GM19438 (cell line): ENCODE results near the gene MB.

Experiments used
- ATAC-seq: cut with Tn5 transposase; IDR thresholded peaks from one replicate; pipeline ENCODE4 v1.9.1; 2021; ENCODE audit warnings: low read depth; ENCODE audit not compliant: unreplicated experiment

Gene MB

DNA sequence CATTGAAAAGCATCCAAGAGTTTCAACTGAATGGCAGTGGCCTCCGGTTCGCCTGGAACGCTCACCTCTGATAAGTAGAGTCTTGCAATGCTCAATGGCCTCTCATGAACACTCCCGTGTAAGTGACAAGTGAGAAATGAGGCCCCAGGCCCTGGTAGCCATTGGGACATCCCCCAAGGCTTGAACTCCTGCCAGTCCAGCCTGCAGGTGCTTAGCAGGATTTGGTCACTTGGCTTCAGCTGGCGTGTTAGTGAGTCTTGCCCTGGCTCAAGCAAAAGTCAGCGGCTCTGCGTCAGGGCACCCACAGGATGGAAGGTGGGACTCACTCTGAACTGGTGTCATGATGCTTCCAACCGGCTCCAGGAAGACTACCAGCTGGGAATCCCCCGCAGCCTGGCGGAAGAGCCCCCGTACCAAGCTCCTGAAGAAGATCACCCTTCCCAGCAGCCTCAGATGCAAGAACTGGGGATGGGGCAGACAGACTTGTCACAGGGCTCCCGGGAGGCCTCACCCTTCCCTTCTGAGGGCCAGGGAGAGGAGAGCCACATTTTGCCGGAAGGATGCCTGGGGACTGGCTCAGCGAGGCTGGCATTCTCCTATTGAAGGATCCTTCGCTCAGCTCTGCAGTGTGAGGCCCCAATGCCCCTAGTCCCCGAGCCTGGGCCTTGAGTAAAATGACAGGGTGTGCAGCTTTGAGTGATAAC lies 19.3 kb downstream of the MB start:
- no peak for ATAC-seq

DNA sequence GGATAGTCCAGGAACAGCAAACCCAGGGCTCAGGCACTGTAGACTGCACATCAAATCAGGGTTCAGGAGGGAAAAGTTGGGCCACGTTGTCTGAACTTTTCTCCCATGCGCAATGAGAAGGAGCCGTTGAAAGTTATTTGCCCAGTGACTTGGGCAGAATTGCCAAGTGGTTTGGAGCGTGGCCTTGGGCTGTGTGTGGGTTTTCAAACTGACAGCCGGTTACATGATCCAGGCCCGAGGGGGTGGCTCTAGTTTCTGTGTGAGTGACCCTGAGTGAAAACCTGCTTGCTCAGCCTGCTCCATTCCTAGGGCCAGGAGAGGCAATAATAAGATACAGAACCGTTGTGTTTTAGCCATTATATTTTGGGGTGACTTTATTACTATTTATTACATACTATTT lies 20.3 kb downstream of the MB start:
- ATAC-seq: no peak

DNA sequence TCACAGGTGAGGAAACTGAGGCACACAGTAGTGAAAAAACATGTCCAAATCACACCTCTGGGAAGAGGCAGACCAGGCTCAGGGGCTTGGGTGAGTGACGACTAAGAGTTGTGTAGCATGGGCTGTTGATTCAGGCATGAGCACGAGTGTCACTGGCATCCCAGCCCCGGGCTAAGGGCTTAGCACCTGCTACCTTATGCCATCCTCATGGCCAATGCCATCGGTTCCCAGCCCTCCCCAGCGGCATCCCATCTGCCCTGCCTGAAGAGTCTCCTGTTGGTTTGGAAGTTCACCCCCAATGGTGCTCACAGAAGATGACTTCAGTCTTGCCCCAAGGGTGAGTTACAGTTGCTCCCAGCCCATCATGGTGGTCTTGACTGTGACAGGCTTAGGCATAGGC lies 22.4 kb downstream of the MB start:
- no peak for ATAC-seq

DNA sequence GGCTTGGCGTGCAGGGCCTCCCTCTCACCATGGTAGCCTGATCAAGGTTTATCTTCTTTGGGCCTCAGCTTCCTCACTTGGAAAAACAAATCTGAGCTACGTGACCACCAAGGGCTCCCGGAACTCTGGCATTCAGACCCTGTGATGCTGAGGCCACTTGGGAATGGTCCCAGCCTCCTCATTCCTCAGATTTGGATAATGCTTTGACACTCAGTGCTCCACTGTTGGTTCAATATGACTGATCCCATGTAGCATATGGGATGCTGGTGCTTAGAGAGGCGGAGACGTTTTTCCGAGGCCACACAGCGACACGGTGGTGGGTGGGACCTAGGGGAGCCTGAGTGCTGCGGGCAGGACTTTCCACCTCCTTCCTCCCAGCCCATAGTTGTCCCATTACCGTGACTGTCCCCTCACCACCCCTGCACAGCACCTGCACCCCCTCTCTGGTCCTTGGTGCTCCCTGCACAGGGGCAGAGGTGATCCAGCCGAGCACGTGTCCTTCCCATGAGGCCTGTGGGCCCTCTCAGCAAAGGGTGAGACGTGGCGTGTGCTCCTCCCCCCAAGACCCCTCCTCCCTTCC lies 23.1 kb downstream of the MB start:
- ATAC-seq: no peak

DNA sequence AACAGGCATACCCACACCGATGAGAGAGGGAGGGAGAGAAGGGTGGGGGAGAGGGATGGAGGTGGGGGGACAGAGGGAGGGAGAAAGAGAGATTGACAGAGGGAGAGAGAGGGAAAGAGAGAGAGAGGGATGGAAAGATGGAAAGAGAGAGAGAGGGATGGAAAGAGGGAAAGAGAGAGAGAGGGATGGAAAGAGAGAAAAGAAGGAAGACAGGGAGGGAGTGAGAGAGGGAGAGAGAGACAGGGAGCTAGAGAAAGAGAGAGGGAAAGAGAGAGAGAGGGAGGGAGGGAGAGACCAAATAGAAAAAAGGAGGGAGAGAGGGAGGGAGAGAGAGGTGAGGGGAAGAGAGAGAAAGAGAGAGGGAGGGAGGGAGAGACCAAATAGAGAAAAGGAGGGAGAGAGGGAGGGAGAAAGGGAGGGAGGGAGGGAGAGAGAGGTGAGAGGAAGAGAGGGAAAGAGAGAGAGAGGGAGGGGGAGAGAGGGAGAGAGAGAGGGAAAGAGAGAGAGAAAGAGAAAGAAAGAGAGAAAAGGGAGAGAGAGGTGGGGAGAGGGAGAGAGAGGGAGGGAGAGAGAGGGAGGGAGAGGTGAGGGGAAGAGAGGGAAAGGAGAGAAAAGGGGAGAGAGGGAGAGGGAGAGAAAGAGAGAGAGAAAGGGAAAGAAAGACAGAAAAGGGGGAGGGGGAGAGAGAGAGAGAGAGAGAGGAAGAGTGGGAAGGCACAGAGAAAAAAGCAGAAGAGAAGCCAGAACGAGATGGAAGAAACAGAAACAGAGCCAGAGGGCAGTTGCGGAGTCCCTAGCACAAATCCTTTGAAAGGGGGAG lies 23.8 kb downstream of the MB start:
- ATAC-seq: no peak

DNA sequence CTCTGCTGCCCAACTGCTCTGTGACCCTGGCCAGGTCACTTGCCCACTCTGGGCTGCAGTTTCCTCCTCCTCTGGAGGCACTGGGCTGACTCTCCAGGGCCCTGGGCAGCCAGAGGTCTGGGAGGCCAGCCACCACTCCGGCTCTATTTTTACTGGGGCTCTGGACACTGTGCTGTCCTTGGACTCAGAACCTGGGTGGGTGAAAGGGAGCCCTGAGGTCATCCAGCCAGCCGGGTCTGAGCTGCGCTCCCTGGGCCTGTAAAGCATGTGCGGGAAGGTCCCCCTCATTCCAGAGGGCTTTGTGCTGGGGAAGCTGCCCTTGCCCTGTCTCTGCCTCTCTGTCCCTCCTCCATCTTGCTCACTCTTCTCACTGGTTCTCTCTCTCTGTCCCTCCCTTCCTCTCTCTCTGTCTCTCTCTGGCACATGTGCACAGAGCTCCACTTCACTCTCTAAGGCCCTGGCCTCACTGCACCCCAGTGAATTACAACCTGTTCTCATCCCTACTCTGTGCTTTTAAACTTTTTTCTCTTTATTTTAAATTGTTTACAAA lies 24.6 kb downstream of the MB start:
- no peak for ATAC-seq

DNA sequence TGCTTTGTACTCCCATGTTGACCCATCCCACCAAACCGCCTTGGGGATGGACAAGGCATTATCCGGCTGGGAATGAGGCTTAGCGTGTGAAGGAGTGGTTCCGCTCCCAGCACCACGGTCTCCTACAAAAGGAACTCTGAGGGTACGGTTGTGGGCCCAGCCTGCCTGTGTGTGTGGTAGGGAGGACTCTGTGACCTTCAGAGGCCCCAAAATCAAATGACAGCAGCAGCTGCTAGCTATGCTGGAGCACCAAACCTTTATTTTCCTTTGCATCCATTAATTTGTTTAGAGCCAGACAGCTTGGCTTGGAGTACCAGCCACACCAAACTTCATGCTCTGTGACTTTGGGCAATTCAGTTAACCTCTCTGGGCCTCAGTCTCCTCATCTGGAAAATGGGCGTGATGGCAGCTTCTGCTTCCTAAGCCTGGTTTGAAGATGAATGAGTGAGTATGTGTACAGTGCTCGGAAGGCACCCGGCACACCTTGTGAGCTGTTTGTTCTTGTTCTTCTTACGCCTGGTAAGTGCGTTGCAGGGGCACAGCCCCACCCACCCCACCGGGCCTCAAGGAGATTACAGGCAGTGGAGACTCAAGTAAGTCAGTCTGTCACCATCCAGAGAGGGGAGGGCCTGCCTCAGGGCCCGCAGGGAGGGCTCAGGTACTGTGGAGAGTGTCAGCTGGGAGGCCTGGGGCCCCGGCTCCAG lies 25.3 kb downstream of the MB start:
- no peak for ATAC-seq

DNA sequence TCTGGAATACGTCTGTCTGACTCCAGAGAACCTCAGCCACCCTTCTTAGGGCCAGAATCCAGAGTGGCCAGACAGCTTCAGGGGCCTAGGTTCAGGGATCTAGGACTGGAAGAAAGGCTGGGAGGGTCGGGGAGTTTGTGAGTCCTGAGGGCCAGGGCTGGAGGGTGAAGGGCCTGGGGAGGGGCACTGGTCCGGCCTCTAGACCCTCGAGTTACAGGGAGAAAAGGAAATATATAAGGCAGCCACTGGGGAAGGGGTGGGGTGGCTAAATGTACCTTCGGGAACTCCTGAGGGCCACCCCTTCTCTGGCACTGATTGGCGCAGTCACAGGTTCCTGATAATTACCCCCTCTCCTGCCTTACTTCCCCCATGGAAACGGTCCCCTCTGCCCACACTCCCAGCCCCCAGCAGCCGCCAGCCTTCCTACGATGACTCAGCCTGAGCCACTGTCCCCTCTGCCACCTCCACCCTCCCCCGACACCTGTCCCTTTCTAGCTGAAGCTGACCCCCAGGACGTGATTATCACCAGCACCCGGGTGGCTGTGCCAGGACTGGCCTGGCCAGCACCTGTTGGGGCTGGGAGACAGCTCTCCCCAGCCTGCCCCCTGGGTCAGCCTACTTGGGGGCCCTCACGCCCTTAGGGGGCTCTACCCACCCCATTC lies 26.4 kb downstream of the MB start:
- no peak for ATAC-seq

DNA sequence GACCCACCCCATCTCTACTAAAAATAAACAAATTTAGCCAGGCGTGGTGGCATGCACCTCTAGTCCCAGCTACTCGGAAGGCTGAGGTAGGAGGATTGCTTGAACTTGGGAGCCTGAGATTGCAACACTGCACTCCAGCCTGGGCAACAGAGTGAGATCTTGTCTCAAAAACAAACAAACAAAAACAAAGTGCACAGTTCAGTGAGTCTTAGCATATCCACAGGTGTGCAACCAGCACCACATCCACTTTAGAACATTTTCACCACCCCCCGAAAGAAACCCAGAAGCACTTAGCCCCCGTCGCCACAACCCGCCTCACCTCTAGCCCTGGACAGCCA lies 27.4 kb downstream of the MB start:
- ATAC-seq: no peak

DNA sequence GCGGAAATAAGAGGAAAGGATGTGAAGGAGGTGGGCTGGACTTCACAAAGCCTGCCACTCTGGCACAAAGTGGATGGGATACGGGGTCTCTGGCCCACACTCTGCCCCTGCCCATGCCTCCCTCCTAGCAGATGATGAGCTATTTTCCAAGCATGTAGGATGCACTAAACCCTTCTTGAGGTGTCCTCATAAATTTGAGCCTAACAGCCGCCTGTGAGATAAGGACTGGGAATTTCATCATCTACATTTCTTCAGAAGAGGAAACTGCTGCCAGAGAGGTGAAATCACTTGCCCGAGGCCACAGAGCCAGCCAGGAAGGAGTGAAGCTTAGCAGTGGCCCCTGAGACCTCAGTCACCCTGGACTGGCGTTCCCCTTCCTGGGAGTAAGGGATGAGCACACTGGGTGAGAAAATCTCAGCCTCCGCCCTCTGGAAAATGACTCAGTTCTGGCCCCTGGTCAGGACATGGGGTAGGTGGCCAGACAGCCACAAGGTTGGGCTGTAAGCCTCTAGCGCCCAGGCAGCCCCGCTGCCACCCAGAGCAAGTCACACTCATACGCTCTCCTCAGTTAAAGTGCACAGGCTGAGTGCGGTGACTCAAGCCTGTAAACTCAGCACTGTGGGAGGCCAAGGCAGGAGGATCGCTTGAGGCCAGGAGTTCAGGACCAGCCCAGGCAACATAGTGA lies 27.9 kb downstream of the MB start:
- ATAC-seq: no peak

DNA sequence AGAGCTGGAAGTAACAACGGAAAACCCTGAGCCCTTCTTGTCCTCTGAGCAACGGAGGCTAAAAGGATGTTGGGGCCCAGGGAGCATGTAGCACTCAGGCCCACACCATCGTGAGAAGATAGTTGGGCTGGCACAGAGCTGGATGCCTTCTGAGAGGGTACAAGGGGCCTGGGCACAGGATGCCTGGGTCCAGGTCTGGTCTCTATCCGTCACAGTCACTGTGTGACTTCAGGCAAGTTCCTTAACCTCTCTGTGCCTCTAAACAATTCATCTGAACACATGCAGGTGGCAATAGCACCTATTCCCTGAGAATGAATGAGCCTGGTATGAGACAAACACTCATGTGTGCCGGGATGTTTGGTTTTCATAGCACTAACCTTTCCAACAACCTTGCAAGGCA lies 29.2 kb downstream of the MB start:
- no peak for ATAC-seq

DNA sequence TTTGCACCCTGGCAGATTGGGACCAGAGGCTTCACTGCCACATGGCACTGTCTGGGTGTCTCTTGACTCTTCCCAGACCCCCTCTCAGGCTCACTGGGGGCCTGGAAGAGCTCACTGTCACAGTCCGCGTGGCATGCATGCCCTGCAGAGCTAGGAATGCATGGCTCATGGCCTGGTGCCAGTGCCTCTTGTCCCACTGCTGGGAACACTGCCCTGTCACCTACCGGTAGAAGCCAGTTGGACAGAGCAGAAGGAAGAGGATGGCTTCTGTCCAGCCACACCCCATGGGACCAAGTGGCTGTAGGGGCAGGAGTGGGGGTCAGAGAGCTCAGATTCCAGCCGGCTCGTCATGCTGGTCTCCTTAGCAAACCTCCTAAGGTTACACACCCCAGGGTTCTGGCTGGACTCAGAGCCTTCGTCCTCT lies 29.7 kb downstream of the MB start:
- no peak for ATAC-seq

DNA sequence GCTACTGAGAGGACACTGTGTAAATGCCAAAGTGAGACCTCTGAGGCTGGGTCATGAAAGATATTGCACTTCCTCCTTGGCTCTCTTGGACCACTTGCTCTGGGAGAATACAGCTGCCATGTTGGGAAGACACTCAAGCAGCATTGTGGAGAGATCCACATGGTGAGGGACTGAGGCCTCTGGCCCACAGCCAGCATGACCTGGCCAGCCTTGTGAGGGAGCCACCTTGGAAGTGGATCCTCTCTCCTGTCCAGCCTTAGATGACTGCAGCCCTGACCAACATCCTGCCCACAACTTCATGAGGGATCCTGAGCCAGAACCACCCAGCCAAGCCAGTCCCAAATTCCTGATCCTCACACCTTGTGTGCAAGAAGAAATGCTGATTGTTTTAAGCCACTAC lies 30.4 kb downstream of the MB start:
- ATAC-seq: no peak

DNA sequence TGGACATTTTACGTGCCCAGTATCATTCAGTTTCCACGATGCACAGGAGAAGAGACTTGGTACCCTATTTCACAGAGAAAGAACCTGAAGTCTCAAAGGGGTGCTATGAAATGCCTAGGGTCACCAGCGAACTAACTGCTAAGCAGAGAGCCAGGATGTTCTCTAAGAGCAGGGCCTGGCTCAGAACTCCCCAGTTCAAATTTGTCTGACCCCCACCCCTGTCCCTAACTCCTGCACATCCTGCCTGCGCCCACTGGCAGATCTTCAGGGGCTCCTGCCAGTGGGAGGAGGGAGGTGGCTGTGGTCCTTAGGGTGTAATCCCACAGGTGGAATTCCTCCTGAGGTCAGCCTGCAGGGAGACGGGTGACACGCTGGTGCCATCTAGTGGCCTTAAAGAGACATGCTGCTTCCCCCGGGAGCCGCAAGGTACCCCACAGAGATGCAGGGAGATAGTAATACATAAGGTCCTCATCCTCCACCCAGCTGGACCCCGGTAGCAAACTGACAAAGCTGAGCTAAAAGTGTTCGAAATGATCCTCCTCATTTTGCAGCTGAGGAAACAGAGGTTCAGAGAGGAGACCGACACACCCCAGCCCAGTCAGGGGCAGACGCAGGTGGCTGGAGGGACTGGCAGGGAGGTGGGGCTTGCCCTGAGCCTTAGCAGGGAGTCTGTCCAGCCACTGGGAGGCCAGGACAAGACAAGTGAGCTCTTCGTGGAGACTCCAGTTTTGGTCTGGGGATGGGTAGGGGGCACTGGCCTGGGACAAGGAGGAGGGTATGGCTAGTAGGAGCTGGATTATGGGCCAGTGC lies 34.1 kb downstream of the MB start:
- no peak for ATAC-seq

DNA sequence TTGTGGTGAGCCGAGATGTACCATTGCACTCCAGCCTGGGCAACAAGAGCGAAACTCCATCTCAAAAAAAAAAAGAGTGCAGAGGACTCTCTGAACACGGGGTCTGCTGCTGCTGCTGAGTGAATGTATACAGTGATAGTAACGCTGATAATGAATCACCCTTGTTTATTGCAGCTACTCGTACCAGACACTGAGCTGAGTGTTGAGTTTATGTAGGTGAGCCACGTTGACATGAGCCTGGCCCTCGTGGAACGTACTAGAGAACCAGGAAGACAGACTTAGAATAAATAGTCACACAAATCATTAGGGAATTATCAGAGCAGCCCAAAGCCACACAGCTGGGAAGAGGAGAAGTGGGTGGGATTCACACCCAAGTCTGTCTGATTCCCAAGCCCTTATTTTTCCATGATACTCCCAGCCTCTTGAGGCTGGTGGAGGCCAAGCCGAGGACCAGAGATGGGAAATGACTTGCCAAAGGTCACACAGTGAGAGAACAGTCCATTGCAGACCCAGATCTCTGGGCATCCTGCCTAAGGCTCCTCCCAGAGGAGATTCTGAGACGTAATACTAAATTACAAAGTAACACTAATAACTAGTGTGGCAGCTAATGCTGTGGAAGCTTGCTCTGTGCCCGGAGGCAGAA lies 34.8 kb downstream of the MB start:
- no peak for ATAC-seq

DNA sequence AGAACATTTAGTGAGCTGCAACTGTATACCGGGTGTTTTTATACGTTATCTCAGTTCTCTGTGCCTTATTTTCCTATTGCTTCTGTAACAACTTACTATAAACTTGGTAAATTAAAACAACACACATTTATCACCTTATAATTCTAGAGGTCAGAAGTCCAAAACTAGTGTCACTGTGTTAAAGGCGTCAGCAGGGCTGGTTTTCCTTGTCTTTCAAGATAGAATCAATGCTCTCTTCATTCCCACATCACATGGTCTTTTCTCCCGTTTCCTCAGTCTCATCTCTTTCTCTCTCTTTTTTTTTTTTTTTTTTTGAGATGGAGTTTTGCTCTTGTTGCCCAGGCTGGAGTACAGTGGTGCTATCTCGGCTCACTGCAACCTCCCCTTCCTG lies 36.1 kb downstream of the MB start:
- no peak for ATAC-seq

DNA sequence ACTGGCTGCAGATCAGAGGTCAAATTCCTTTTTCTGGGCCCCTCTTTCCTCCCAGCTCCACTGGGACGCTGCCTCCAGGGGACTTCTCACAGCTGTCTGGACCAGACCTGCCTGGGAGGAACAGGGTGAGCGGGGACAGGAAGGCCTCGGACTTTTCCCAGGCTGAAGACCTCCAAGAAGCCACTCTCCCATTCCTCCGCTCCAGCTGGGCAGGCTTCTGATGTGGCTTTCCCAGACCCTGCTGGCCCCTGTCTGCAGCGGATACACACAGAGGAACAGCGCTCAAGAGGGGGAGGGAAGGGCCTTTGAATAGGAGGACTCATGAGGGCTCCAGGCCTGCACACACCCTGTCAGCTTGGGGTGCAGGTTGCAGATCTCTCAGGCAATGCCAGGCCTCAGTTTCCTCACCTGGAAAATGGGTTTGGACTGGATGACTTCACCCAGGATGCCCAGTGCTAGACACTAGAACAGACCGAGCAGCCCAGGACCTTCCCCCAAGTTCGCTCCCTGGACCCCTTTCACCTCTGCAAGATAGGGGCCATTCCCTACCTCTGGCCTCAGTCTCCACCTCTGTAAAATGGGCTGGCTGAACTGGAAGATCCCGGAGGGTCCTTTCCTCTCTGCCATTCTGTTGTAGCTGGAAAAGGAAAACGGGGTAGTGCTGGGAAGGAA lies 36.6 kb downstream of the MB start:
- no peak for ATAC-seq
